GM23248 (cell line): Measurements from ENCODE around the gene PHC2.

Source experiments
- EZH2 ChIP-seq: fragments of 200-600 bp; sonication (generic); IDR thresholded peaks from 2 replicates; pipeline ENCODE4 v1.6.1; 2018; ENCODE audit warnings: antibody characterized with exemption, mild to moderate bottlenecking; ENCODE audit not compliant: insufficient read depth, poor library complexity, severe bottlenecking
- EZH2phosphoT487 ChIP-seq: fragments of 200-600 bp; sonication (generic); IDR thresholded peaks from 2 replicates; pipeline ENCODE4 v1.6.1; 2018; ENCODE audit warnings: antibody characterized with exemption, moderate library complexity, mild to moderate bottlenecking, low read depth; ENCODE audit not compliant: insufficient read depth

- TF ChIP-seq EZH2 = no peak
- no peak for TF ChIP-seq EZH2phosphoT487
Measured at GRCh38 chr1:33414879-33415278, 16.0 kb downstream of the PHC2 start.
